Activated T-cell treated with anti-CD3 and anti-CD28 coated beads, Interleukin-2, amount 50 U/mL, for 24 hours (primary cell): Measurements from ENCODE around the gene TBC1D22A.
"Not testable (repeated sequence)": the region's sequence is repeated elsewhere in the genome, so short reads cannot be mapped to it uniquely, and the experiment has no call there.

ENCODE experiments used
- DNase-seq: peaks from one replicate; pipeline ENCODE4 v3.0.0-alpha.2; 2020
- H3K27ac Mint-ChIP-seq: 2 replicates; pipeline ENCODE4 v1.8.0; 2020; ENCODE audit warnings: mild to moderate bottlenecking, mixed read lengths
- H3K27me3 Mint-ChIP-seq: 2 replicates; pipeline ENCODE4 v1.8.0; 2020; ENCODE audit warnings: mixed read lengths
- H3K36me3 Mint-ChIP-seq: 2 replicates; pipeline ENCODE4 v1.8.0; 2020; ENCODE audit warnings: low read depth, mixed read lengths
- H3K4me1 Mint-ChIP-seq: 2 replicates; pipeline ENCODE4 v1.8.0; 2020; ENCODE audit warnings: low read depth, mixed read lengths
- H3K4me3 Mint-ChIP-seq: 2 replicates; pipeline ENCODE4 v1.8.0; 2020; ENCODE audit warnings: mild to moderate bottlenecking, moderate library complexity, mixed read lengths
- H3K9me3 Mint-ChIP-seq: 2 replicates; pipeline ENCODE4 v1.8.0; 2020; ENCODE audit warnings: mixed read lengths

TBC1D22A gene

DNA sequence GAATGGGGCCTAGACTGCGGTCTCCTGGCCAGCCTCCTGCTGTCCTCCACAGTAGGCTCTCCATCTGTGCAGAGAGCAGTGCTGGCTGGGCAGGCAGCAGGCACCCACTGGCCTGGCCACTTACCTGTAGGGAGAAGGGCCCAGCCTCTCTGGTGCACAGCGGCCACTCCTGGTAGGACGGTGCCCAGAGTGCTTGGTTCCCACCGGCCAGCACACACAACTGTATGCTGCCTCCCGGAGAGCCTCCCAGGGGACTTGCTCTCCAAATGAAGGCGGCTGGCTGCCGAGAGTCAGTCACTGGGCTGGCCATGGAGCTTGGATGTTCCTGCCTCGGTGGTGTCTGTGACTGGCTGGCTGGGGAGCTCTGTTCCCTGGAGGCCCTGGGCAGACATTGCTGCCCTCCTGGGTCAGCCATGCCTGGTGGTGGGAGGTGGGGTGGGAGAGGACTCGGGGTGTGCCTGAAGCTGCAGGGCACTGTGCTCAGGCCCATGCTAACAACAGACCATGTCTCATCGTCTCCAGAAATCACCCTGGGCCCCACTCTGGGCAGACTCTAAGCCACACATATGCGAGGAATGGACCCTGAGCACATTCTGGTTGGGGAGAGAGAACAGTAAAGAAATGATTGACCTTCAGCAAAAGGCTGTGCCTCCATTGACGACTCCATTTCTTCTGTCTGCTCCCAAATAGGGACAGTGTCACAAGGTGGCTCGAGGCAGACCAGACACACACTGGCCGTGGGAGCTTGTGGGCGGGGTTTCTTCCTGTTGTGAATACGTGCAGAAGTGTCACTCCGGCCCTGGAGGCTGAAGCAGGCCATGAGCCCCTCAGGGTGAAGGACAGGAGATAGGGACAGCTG, 350.8 kb downstream of the TBC1D22A start:
- no peak overlapping the region for H3K27ac Mint-ChIP-seq
- H3K9me3 Mint-ChIP-seq: no peaks in the 10 kb centered on the region
- no peak overlapping the region for H3K4me3 Mint-ChIP-seq
- no peaks in the 10 kb centered on the region for H3K27me3 Mint-ChIP-seq
- no peak for DNase-seq
- no peaks in the 10 kb centered on the region for H3K4me1 Mint-ChIP-seq
- H3K36me3 Mint-ChIP-seq: peaks cover 50% of the 10 kb centered on the region

DNA sequence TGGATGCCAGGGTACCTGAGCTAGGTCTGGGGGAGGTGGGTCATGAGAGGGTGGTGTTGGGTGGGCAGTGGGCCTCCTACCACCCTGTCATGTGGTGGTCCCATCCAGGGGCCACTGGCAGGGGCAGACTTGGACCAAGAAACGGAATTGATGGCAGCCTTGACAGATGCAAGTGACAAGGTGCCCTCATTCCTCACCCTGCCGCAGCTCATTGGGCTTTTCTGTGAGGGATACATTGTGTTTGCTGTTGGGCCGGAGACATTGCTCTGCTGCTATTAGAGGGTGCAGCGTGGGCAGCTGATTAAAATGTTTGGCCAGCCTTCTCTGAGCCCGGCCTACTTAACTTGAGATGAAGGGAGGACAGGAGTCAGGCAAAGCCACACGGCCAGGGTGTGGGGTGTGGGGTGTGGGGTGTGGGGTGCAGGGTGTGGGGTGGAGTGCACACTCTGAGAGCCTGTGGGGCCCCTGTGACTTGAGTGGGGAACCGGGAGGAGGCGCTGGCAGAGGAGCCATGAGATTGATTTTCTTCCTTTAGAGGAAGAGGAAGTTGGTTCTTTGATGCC, 351.5 kb downstream of the TBC1D22A start:
- no peak for DNase-seq
- H3K4me3 Mint-ChIP-seq: no peak overlapping the region
- peaks cover 50% of the 10 kb centered on the region for H3K36me3 Mint-ChIP-seq
- no peak overlapping the region for H3K27ac Mint-ChIP-seq
- H3K9me3 Mint-ChIP-seq: no peaks in the 10 kb centered on the region
- no peaks in the 10 kb centered on the region for H3K4me1 Mint-ChIP-seq
- H3K27me3 Mint-ChIP-seq: no peaks in the 10 kb centered on the region

DNA sequence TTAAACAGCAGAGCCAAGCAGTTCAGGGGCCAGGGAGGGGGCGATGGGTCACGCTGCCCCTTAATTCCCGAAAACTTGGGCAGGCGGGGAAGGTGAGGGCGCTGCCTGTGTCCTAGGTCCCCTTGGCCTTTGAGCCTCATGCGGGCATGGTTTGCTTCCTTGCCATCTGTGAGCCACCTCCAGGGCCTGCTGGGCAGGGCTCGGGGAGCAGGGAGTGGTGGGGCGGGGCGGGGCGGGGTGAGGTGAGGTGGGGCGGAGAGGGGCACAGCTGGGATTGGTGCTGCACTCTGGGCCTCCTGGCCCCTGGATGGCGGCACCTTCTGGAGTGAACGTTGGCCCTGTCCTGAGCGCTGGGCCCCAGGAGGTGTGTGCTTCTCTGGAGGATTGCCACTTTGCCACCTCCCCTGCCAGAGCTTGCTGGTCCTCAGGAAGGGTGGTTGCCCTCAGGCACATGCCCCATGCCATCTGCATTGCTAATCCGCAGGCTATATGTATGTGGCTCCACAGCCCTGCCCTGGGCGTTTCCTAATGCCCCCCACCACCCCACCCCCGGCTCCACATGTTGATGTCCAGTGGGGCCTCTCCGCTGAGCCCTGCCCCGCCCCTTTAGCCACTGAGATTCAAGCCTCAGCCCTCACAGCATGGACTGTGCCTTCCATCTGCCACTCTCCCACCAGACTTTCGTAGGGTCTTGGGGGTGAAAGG, 352.5 kb downstream of the TBC1D22A start:
- DNase-seq: no peak
- H3K36me3 Mint-ChIP-seq: peaks cover 50% of the 10 kb centered on the region
- no peaks in the 10 kb centered on the region for H3K27me3 Mint-ChIP-seq
- H3K27ac Mint-ChIP-seq: no peak overlapping the region
- H3K4me3 Mint-ChIP-seq: no peak overlapping the region
- no peaks in the 10 kb centered on the region for H3K9me3 Mint-ChIP-seq
- H3K4me1 Mint-ChIP-seq: no peaks in the 10 kb centered on the region

DNA sequence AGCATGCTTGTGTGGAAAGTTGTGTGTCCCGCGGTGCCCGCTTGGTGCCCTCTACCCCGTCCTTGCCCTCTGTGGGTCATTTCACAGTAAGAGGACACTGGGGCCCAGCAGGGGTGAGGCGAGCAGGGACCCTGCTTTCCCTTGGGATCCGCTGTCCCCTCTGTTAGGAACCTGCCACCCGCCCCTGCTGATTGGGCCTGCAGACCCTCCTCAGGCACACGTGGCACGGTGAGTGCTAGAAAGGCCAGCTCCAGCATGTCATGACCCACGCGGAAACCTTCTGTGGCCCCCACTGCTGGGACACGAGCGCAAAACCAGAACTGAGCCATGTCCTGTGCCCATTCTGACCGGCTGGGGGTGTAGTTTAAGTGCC, 353.1 kb downstream of the TBC1D22A start:
- no peaks in the 10 kb centered on the region for H3K9me3 Mint-ChIP-seq
- H3K27ac Mint-ChIP-seq: no peak overlapping the region
- H3K36me3 Mint-ChIP-seq: peaks cover 48% of the 10 kb centered on the region
- H3K4me1 Mint-ChIP-seq: no peaks in the 10 kb centered on the region
- DNase-seq: no peak
- H3K4me3 Mint-ChIP-seq: no peak overlapping the region
- H3K27me3 Mint-ChIP-seq: no peaks in the 10 kb centered on the region

DNA sequence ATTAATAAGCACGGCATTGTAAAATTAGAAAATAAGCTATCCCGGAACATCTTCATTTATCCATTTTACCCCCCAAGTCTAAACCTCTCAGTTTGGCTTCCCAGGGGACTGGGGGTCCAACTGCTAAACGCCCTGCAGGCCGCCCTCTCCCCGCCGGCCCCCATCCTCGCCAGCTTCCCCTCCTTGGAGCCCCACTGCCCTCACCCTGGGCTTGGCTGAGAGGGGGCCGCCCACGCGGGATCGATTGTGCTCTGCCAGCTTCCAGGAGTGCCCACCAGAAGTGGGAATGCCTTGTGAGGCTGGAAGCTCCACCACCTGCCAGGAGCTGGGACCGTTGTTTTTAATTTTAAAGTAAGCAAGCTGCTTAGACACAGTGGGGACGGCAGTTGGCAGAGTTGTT, 353.5 kb downstream of the TBC1D22A start:
- Mint-ChIP-seq H3K9me3 (no peaks in the 10 kb centered on the region), H3K27me3 (no peaks in the 10 kb centered on the region), H3K27ac (no peak overlapping the region), H3K4me1 (no peaks in the 10 kb centered on the region), H3K4me3 (no peak overlapping the region), H3K36me3 (peaks cover 44% of the 10 kb centered on the region)
- DNase-seq: no peak

DNA sequence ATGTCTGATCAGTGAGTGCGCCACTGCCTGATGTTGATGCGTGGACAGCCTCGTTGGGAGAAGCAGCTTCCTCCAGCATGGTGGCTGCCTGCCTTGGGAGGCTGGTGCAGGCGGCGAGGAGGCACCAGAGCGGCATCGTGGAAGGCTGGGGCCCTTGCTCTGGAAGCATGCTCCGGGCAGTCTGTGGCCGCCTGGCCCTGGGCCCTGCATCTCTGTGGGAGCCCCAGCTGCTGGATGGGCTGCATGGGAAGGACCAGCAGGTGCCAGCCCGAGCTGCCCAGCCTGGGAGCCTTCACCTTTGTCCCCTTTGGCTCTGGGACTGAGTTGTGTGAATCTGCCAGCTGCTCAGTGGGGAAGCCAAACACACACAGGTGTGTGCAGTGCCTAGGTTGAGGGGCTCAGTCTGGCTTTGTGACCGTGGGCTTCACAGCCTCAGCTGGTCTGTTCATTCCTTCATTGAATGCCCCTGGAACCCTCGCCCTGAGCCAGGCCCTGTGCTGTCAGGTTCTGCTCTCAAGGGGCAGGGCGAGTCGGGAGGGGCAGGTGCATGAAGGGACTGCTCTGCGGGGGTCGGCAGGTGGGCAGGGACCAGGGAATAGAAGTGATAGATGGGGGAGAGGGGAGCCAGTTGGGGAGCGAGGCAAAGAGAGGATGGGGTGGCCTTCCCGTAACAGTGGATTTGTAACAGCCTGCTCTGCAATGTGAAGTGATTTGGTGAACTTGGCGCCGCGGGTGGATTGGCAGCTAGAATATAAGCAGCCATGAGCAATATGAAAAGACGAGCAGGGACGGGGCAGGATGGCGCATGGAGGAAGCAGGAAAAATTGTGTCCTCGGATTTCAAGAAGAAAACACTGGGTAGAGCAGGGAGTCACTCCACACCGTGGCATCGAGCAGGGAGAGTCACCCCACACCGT, 354.2 kb downstream of the TBC1D22A start:
- H3K9me3 Mint-ChIP-seq: no peaks in the 10 kb centered on the region

DNA sequence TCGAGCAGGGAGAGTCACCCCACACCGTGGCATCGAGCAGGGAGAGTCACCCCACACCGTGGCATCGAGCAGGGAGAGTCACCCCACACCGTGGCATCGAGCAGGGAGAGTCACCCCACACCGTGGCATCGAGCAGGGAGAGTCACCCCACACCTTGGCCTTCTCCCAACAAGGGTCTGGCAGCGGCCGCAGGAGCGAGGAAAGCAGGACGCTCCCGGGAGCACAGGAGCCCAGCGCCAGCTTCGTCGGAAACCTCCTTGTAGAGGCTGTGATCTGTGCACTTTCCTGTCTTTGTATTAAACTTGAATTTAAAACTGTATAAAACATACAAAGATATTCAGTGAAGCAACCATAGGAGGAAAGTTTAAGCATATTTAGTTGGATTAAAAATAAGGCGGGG, 355.0 kb downstream of the TBC1D22A start:
- not testable (repeated sequence) for H3K27me3 Mint-ChIP-seq, H3K27ac Mint-ChIP-seq, H3K9me3 Mint-ChIP-seq, DNase-seq, H3K4me3 Mint-ChIP-seq, H3K4me1 Mint-ChIP-seq
- peaks cover 30% of the 10 kb centered on the region for H3K36me3 Mint-ChIP-seq

More for the DNA sequence above, 354.2 kb downstream of the TBC1D22A start:
- Mint-ChIP-seq H3K4me3 (no peak overlapping the region), H3K36me3 (peaks cover 36% of the 10 kb centered on the region), H3K27ac (no peak overlapping the region), H3K27me3 (no peaks in the 10 kb centered on the region), H3K4me1 (no peaks in the 10 kb centered on the region)
- no peak for DNase-seq

DNA sequence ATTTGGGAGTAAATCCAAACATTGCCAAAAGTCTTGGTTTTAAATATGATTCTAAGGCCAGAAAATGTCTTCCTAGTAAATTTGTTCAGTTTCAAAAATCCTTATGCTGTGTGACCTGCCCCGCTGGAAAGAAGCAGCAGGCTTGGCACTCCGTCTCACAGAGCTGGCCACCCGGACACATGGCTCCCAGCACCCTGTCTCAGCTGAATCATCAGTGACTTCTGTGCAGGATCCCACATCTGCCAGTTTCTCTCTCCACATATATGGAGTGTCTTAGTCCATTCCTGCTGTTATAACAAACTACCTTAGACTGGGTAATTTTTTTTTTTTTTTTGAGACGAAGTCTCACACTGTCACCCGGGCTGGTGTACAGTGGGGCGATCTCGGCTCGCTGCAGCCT, 356.7 kb downstream of the TBC1D22A start:
- peaks cover 5% of the 10 kb centered on the region for H3K4me1 Mint-ChIP-seq

DNA sequence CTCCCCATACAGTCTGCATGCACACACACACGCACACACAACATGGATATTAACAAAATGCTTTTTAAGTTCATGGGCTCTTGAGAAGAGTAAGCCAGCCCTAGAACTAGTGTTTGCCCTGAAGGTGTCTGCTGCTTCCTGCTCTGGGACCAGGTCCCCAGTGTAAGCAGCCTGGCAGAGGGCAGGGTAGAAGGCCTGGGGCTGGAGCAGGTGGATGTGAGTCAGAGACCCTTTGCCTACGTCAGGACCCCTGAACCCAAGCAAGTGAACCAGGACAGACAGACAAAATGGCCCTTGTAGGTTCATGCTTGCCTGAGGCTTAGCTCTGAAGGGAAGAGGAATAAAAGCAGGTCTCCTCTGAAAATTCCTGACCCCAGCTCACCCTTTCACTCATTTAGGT, 357.9 kb downstream of the TBC1D22A start:
- no peak overlapping the region for H3K4me3 Mint-ChIP-seq
- DNase-seq: no peak
- H3K27ac Mint-ChIP-seq: no peak overlapping the region
- H3K9me3 Mint-ChIP-seq: no peaks in the 10 kb centered on the region
- H3K36me3 Mint-ChIP-seq: peaks cover 10% of the 10 kb centered on the region
- H3K4me1 Mint-ChIP-seq: peaks cover 5% of the 10 kb centered on the region
- H3K27me3 Mint-ChIP-seq: no peaks in the 10 kb centered on the region

More for the DNA sequence above, 356.7 kb downstream of the TBC1D22A start:
- Mint-ChIP-seq H3K36me3 (peaks cover 15% of the 10 kb centered on the region), H3K9me3 (no peaks in the 10 kb centered on the region), H3K27ac (no peak overlapping the region), H3K4me3 (no peak overlapping the region), H3K27me3 (no peaks in the 10 kb centered on the region)
- no peak for DNase-seq

DNA sequence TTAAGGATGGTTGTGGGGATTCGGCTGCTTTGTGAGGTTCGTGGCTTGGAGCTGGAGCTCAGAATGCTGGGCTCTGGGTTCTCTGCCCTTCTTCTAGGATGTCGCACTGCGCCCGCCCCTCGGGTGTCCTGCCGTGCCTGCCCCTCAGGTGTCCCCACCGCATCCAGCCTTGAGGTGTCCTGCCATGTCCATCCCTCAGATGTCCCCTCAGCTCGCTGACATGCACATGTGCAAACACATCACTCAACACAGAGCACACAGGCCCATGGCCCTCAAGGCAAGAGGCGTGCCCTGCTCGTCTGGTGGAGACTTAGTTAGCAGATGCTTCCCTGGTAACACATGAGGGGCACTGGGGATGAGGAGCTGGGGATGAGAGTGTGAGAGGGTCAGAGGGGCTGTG, 359.3 kb downstream of the TBC1D22A start:
- Mint-ChIP-seq H3K27ac (no peak overlapping the region), H3K4me3 (no peak overlapping the region), H3K4me1 (peaks cover 8% of the 10 kb centered on the region), H3K9me3 (no peaks in the 10 kb centered on the region), H3K36me3 (peaks cover 3% of the 10 kb centered on the region), H3K27me3 (no peaks in the 10 kb centered on the region)
- no peak for DNase-seq

DNA sequence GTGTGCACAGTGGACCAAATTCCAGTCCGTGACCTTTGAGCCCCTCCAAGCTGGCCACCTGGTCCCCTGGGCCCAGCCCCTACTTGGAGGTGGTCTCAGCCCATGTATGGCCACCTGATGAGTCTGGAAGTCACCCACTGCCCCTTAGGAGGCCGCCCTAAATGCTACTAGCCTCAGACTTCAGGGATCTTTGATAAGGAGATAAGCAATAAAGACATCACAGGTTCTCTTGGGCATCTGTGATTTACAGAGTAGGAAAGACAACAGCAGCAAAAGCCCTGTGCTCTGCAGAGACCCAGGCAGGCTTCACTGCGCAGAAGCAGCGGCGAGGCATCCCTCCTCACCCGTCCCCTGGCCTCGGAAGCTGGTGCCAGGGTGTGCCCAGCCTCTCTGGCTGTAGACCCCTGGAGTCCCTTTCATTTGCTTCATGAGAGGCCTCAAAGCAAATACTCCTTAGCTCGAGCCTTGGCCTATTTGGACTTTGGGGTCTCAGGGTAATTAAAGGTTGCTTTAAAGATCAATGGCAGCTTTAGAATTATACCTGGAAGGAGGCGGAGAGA, 360.1 kb downstream of the TBC1D22A start:
- no peak overlapping the region for H3K27ac Mint-ChIP-seq
- H3K4me1 Mint-ChIP-seq: peaks cover 9% of the 10 kb centered on the region
- H3K9me3 Mint-ChIP-seq: no peaks in the 10 kb centered on the region
- H3K36me3 Mint-ChIP-seq: no peaks in the 10 kb centered on the region
- H3K27me3 Mint-ChIP-seq: no peaks in the 10 kb centered on the region
- no peak overlapping the region for H3K4me3 Mint-ChIP-seq
- DNase-seq: no peak

DNA sequence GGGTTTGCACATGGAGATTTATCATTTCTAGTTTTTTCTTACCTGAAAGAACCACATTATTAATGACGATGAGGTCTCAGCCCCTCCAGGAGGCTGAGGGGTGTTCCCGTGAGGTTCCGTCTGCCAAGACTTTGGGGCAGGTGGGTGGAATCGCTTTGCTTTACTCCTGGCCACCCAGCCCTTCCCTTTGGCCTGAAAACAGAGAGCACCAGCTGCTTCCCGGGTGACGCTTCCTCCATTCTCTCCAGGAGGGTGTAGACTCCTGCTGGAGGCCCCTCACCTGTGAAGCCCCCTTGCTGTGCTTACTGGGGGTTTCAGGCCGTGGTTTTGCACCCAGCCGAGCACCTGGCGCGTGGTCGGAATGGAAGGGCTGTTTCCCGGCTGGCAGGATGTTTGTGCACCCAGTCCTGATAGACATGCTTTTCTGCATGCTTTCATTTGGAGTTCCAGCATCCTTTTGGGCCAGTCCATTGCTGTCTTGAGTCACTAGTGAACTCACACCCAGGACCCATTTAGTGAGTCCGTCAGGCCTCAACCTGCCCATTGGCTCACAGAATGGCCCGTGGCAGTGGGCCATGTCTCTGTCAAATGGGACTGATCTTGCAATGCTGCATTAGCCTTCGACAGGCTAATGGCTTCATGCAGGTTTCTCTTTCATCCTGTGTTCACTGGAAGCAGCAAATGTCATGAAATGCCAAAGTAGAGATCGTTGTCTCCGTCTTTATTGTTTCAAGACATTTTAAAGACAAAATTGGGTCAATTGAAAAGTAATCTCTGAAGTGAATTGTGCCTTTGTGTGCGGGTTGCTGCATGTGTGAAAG, 360.8 kb downstream of the TBC1D22A start:
- Mint-ChIP-seq H3K9me3 (no peaks in the 10 kb centered on the region), H3K27me3 (no peaks in the 10 kb centered on the region), H3K36me3 (no peaks in the 10 kb centered on the region), H3K27ac (peak overlapping the region; percentile 64), H3K4me3 (no peak overlapping the region), H3K4me1 (peaks cover 9% of the 10 kb centered on the region)
- no peak for DNase-seq

DNA sequence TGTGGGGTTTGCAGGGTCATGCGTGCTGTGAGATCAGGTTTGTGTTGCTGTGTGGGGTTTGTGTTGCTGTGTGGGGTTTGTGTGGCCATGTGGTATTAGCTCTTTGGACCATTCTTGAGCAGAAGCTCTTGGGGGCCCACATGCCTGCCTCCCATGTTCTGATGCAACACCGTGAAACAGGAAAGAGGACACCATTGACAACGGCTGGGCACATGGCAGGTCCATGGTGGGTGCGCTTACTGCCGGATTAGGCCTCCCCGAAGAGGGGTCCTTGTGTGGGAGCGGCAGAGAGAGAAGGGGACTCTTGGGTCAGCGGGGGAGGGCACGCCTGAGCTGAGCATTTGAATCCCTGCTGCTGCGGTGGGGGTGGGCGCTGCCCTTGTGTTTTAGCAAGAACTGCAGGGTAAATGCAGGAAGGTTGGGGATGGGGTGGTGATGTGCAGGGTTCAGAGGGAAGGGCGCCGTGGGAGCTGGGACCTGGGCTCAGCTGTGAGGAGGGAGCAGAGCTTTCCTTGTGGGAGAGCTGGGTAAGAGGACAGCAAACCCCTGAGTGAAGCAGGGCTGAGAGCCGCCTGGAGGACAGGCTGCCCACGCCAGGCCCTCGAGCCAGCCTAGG, 361.5 kb downstream of the TBC1D22A start:
- H3K4me3 Mint-ChIP-seq: no peak overlapping the region
- no peaks in the 10 kb centered on the region for H3K27me3 Mint-ChIP-seq
- H3K9me3 Mint-ChIP-seq: no peaks in the 10 kb centered on the region
- H3K4me1 Mint-ChIP-seq: peaks cover 9% of the 10 kb centered on the region
- peak overlapping the region; percentile 64 for H3K27ac Mint-ChIP-seq
- DNase-seq: no peak
- peaks cover 6% of the 10 kb centered on the region for H3K36me3 Mint-ChIP-seq
